Body of pancreas (tissue), 4 donors: ENCODE data around the gene GABRG3. TPM values are rescaled to one million over a fixed set of nuclear protein-coding genes. Genes with fewer than 3 reads are reported as not detected.

ENCODE experiments used
- ATAC-seq: fragments of 150-250 bp; one replicate; pipeline ENCODE4 v1.9.1; 2016
- DNase-seq, 4 donors: peaks; one replicate each; pipeline ENCODE4 v3.0.0-alpha.2; 2019
- H3K27ac ChIP-seq, 4 donors: fragments of 200-600 bp; sonication (generic); 1 replicate in 3 of 4; 2 replicates in 1 of 4; pipeline versions ENCODE4 v1.5.1 to v1.6.1; 2016 to 2019; ENCODE audit warnings: mild to moderate bottlenecking in 1 of 4, mixed read lengths in 1 of 4, moderate library complexity in 1 of 4
- H3K27me3 ChIP-seq, 2 donors: fragments of 200-600 bp; sonication (generic); one replicate each; pipeline ENCODE4 v1.6.0; 2016; ENCODE audit warnings: mild to moderate bottlenecking in 1 of 2
- H3K36me3 ChIP-seq, 2 donors: fragments of 200-600 bp; sonication (generic); replicated peaks in 1 of 2; 2 replicates each; pipeline ENCODE4 v1.5.1; 2016; ENCODE audit warnings: low read depth in 2 of 2; ENCODE audit not compliant: insufficient read depth in 1 of 2
- H3K4me1 ChIP-seq: fragments of 200-600 bp; sonication (generic); one replicate; pipeline ENCODE4 v1.6.0; 2016
- H3K4me3 ChIP-seq, 2 donors: fragments of 200-600 bp; sonication (generic); 1 replicate in 1 of 2; 2 replicates in 1 of 2; pipeline ENCODE4 v1.5.1; 2016 to 2019
- H3K9me3 ChIP-seq, 3 donors: fragments of 200-600 bp; sonication (generic); 1 replicate in 2 of 3; 2 replicates in 1 of 3; pipeline ENCODE4 v1.5.1; 2016
- POLR2A ChIP-seq, 3 donors: fragments of 450-650 bp; IDR thresholded peaks; one replicate each; pipeline ENCODE4 v1.6.1; 2016; ENCODE audit warnings: antibody characterized with exemption in 3 of 3, mild to moderate bottlenecking in 2 of 3
- WGBS, 2 donors: methylation state at CpG; one replicate each; pipeline ENCODE4 v1.1.5; 2017; 5-methylcytosine and 5-hydroxymethylcytosine counted together
- intact Hi-C: fragments of 100-400 bp; cut with DNase I; formaldehyde crosslinking; loops from one replicate; pipeline ENCODE4 v1.15.1; 2023
- total RNA-seq, 2 donors: library from RNA; depleted of rRNA; stranded (reverse); fragments of >200 nt; gene quantifications; one replicate each; pipeline ENCODE4 v1.1.0, GENCODE V29; 2016
- TF ChIP-seq, protein P1 (sequence below), 7 experiments: fragments of 450-650 bp in 4 of 7; fragments of 200-600 bp in 3 of 7; sonication (generic) in 3 of 7; IDR thresholded peaks; one replicate each; pipeline ENCODE4 v1.5.1; 2016 to 2019; ENCODE audit warnings: antibody characterized with exemption in 7 of 7

The GABRG3 gene
- total RNA-seq, 2 donors from 2014 or later: not detected

DNA sequence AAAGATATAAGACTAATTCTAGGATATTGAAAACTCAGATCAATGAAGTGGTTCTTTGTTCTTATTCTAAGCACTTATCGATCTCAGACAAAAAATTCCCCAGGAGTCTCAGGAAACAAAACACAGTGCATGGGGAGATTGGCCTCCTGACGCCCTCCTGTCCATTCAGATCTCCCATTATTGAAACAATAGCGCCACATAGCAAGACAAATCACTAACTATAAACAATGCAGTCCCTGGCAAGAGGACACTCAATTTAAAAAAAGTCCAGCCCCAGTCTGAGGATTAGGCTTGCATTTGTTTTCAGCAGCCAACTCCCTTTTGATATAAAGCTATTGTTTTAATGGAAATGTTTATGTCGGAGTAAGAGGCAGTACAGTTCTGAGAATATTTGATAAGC is 528.2 kb downstream of the GABRG3 start:
- no peak overlapping the region for H3K4me3 ChIP-seq
- H3K9me3 ChIP-seq: no peaks in the 10 kb centered on the region
- WGBS, 2 donors: 58 to 59% methylated on average over 4 of the region's 4 CpGs
- H3K36me3 ChIP-seq: no peaks in the 10 kb centered on the region
- H3K27me3 ChIP-seq: no peaks in the 10 kb centered on the region
- DNase-seq (no peak), ATAC-seq (no peak)
- no peaks in the 10 kb centered on the region for H3K4me1 ChIP-seq
- H3K27ac ChIP-seq: no peak overlapping the region
- TF ChIP-seq POLR2A (IDR thresholded peaks at IDR 0.05): no peak
- intact Hi-C loops: no loop called here

DNA sequence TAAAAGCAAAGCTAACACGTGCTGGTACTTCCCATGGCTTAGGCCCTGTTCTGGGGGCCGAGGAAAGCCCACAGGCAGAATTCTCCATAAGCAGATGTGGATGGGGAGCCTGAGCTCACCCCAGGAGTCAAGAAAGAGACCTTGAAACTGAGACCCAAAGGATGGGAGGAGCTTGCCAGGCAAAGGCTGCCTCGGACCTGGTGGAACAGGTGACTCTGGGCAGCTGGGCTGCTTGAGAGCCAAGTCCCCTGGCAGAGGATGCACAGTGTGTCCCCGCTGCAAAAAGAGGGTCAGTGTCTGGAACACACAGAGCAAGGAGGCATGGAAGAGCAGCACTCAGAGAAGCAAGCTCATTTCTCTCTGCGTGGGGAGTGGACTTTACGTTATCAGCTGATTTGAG is 528.7 kb downstream of the GABRG3 start:
- Histone ChIP-seq H3K4me3 (no peak overlapping the region), H3K36me3 (no peaks in the 10 kb centered on the region), H3K27me3 (no peaks in the 10 kb centered on the region), H3K9me3 (no peaks in the 10 kb centered on the region), H3K4me1 (no peaks in the 10 kb centered on the region), H3K27ac (no peak overlapping the region)
- intact Hi-C loops: no loop called here
- 46 to 49% methylated on average over 6 of the region's 6 CpGs for WGBS, 2 donors
- TF ChIP-seq, protein P1, sequence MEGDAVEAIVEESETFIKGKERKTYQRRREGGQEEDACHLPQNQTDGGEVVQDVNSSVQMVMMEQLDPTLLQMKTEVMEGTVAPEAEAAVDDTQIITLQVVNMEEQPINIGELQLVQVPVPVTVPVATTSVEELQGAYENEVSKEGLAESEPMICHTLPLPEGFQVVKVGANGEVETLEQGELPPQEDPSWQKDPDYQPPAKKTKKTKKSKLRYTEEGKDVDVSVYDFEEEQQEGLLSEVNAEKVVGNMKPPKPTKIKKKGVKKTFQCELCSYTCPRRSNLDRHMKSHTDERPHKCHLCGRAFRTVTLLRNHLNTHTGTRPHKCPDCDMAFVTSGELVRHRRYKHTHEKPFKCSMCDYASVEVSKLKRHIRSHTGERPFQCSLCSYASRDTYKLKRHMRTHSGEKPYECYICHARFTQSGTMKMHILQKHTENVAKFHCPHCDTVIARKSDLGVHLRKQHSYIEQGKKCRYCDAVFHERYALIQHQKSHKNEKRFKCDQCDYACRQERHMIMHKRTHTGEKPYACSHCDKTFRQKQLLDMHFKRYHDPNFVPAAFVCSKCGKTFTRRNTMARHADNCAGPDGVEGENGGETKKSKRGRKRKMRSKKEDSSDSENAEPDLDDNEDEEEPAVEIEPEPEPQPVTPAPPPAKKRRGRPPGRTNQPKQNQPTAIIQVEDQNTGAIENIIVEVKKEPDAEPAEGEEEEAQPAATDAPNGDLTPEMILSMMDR (IDR thresholded peaks at IDR 0.05): no peak
- TF ChIP-seq POLR2A (IDR thresholded peaks at IDR 0.05): no peak
- DNase-seq (no peak), ATAC-seq (no peak)

DNA sequence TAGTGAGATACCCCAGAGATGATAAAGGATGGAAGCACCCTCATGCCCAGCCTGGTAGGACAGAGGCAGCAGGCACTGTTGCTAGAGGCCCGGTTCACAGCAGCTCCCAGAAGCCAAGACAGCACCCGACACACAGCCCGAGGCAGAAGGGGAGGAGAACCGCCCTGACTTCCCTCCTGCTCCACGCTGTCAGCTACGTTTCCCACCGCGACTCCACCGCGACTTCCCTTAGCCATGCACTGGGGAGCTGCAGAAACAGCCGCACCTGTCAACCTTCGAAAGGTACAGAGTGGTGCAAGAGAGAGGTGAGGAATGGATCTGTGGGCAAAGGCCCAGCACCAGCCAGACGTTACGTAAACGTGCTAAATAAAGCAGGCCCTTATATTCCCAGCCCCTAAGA is 529.2 kb downstream of the GABRG3 start:
- Histone ChIP-seq H3K4me3 (no peak overlapping the region), H3K9me3 (peaks cover 0 to 3% (median 0%) of the 10 kb centered on the region in 3 donors), H3K27me3 (no peaks in the 10 kb centered on the region), H3K36me3 (no peaks in the 10 kb centered on the region), H3K27ac (no peak overlapping the region), H3K4me1 (no peaks in the 10 kb centered on the region)
- intact Hi-C loops: no loop called here
- 75 to 80% methylated on average over 15 of the region's 15 CpGs for WGBS, 2 donors
- DNase-seq (no peak), ATAC-seq (no peak)
- TF ChIP-seq POLR2A (IDR thresholded peaks at IDR 0.05): no peak

DNA sequence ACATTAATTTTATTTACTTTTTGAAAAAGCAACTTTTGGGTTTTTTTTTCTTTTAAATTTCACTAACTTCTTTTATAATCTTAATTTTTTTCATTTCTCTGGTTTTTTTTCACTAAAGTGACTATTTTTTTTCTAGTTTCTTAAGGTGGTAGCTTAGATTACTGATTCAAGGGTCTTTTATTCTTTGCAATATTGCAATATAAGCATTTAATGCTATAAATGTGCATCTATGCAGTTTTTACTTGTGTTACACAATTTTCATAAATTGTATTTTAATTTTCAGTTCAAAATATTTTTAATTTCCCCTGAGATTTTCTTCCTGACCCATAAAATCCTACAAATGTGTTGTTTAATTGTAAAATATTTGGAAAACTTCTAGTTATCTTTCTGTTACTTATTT is 535.8 kb downstream of the GABRG3 start:
- Histone ChIP-seq H3K4me1 (no peaks in the 10 kb centered on the region), H3K36me3 (no peaks in the 10 kb centered on the region), H3K4me3 (no peak overlapping the region), H3K9me3 (peaks cover 0 to 4% (median 0%) of the 10 kb centered on the region in 3 donors), H3K27ac (no peak overlapping the region), H3K27me3 (no peaks in the 10 kb centered on the region)
- TF ChIP-seq POLR2A (IDR thresholded peaks at IDR 0.05): no peak
- TF ChIP-seq, protein P1 (IDR thresholded peaks at IDR 0.05): no peak
- ATAC-seq (no peak), DNase-seq (no peak)
- intact Hi-C loops: no loop called here

DNA sequence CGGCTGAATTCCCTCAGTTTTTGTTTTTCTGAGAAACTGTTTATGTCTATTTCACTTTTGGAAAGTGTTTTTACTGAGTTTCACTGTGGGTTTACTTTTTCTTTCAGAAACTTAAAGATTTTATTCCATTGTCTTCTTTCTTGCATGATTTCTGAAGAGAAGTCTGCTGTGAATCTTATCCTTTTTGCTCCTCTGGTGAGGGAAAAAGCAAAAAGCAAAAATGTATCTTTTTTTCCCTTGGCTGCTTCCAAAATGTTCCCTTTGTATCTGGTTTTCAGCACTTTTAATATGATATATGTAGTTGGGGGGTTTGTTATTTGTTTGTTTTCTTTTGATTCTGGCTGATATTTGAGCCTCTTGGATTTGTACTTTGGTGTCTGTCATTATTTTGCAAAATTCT is 538.0 kb downstream of the GABRG3 start:
- intact Hi-C loops: no loop called here
- 88 to 92% methylated on average over 1 of the region's 1 CpG for WGBS, 2 donors
- H3K4me1 ChIP-seq: no peaks in the 10 kb centered on the region
- H3K27me3 ChIP-seq: no peaks in the 10 kb centered on the region
- no peak for ATAC-seq
- H3K36me3 ChIP-seq: no peaks in the 10 kb centered on the region
- peaks cover 0 to 4% (median 0%) of the 10 kb centered on the region in 3 donors for H3K9me3 ChIP-seq
- TF ChIP-seq, protein P1 (IDR thresholded peaks at IDR 0.05): no peak
- no peak for TF ChIP-seq POLR2A (IDR thresholded peaks at IDR 0.05)
- H3K27ac ChIP-seq: no peak overlapping the region
- DNase-seq: no peak
- no peak overlapping the region for H3K4me3 ChIP-seq

DNA sequence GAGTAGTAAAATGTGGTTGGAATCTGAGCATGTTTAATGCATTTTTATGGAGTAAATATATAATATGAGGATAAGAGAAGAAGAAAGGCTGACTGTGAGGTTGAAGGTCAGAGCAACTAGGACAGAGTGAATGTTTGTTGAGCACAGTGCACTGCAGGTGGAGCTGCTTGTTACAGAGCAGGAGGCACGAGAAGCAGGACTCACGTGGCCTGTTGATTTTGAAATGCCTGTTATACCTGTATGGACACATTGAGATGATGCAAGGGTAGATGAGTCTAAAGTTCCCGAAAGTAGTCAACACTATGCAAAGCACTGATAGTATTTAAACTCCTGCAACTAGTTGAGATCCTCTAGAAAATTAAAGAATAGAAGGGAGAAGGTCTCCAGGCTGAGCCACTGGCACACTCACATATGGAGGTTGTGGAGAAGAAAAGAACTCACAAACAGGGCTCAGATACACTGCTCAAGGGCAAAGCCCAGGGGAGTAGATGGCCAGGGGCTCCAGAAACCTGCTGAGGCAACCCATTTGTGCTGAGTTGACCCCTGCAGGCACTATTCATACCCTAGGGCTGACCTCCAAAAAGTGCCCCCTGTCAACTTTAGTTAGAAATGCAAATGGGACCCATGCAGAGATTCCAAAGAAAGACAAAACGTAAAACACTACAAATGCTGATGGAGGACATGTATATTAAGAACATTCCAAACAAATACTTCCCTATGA is 541.5 kb downstream of the GABRG3 start:
- no peaks in the 10 kb centered on the region for H3K9me3 ChIP-seq
- ATAC-seq (no peak), DNase-seq (no peak)
- no peaks in the 10 kb centered on the region for H3K27me3 ChIP-seq
- no peaks in the 10 kb centered on the region for H3K4me1 ChIP-seq
- H3K27ac ChIP-seq: no peak overlapping the region
- no peak for TF ChIP-seq POLR2A (IDR thresholded peaks at IDR 0.05)
- TF ChIP-seq, protein P1 (IDR thresholded peaks at IDR 0.05): no peak
- WGBS, 2 donors: 45 to 53% methylated on average over 4 of the region's 4 CpGs
- no peaks in the 10 kb centered on the region for H3K36me3 ChIP-seq
- intact Hi-C loops: no loop called here
- H3K4me3 ChIP-seq: no peak overlapping the region
